Ishikawa (cell line): Measurements from ENCODE around the gene TMEM131.

Source experiments
- CEBPB ChIP-seq: IDR thresholded peaks from 2 replicates; pipeline ENCODE4 v1.6.1; 2012
- CREB1 ChIP-seq: IDR thresholded peaks from 2 replicates; pipeline ENCODE4 v1.6.1; 2012; ENCODE audit warnings: low read depth
- EGR1 ChIP-seq: IDR thresholded peaks from 2 replicates; pipeline ENCODE4 v1.6.1; 2012
- EP300 ChIP-seq: IDR thresholded peaks from 2 replicates; pipeline ENCODE4 v1.6.1; 2012; ENCODE audit warnings: borderline replicate concordance
- FOXM1 ChIP-seq: IDR thresholded peaks from 2 replicates; pipeline ENCODE4 v1.6.1; 2012; ENCODE audit warnings: low read depth, borderline replicate concordance
- NFIC ChIP-seq: IDR thresholded peaks from 2 replicates; pipeline ENCODE4 v1.6.1; 2012
- RAD21 ChIP-seq: IDR thresholded peaks from 2 replicates; pipeline ENCODE4 v1.6.1; 2012; ENCODE audit warnings: low read depth
- REST ChIP-seq: IDR thresholded peaks from 2 replicates; pipeline ENCODE4 v1.6.1; 2012; ENCODE audit warnings: low read depth, mild to moderate bottlenecking
- TAF1 ChIP-seq: IDR thresholded peaks from 2 replicates; pipeline ENCODE4 v1.6.1; 2012; ENCODE audit warnings: low read depth, mild to moderate bottlenecking
- TCF12 ChIP-seq: IDR thresholded peaks from 2 replicates; pipeline ENCODE4 v1.6.1; 2012; ENCODE audit warnings: low read depth
- TEAD4 ChIP-seq: IDR thresholded peaks from 2 replicates; pipeline ENCODE4 v1.6.1; 2012
- YY1 ChIP-seq: IDR thresholded peaks from 2 replicates; pipeline ENCODE4 v1.6.1; 2012; ENCODE audit warnings: low read depth
- ZBTB7A ChIP-seq: IDR thresholded peaks from 2 replicates; pipeline ENCODE4 v1.6.1; 2012; ENCODE audit warnings: low read depth
- TF ChIP-seq, protein P1 (sequence below): IDR thresholded peaks from 2 replicates; pipeline ENCODE4 v1.6.1; 2012
- TF ChIP-seq, protein P2 (sequence below): IDR thresholded peaks from 2 replicates; pipeline ENCODE4 v1.6.1; 2012

The TMEM131 gene

DNA sequence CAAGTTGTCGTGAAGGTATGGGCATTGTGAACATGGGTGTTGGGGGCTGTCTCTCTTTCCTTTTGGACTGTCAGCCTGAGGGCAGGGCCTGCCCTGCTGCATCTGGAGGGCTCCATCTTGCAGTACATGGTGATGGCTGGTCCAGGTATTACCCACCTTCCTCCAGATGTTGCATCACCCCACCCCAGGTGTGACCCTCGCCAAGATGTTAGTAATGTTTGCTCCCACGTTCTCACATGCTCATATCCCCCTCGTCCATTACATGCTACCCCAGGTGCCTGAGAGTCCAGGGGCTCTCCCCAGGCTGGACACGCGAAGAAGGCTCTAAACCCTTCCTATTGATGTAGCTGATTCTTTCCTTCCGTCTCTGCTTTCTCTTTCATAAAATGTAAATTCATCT lies 268.5 kb downstream of the TMEM131 start:
- TF ChIP-seq CREB1 (no peak), EP300 (no peak), CEBPB (no peak), TAF1 (no peak), ZBTB7A (no peak), REST (no peak), TCF12 (no peak), YY1 (no peak), TEAD4 (no peak), RAD21 (no peak)
- TF ChIP-seq, protein P1, sequence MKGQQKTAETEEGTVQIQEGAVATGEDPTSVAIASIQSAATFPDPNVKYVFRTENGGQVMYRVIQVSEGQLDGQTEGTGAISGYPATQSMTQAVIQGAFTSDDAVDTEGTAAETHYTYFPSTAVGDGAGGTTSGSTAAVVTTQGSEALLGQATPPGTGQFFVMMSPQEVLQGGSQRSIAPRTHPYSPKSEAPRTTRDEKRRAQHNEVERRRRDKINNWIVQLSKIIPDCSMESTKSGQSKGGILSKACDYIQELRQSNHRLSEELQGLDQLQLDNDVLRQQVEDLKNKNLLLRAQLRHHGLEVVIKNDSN = no peak
- TF ChIP-seq, protein P2, sequence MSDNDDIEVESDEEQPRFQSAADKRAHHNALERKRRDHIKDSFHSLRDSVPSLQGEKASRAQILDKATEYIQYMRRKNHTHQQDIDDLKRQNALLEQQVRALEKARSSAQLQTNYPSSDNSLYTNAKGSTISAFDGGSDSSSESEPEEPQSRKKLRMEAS = no peak

GRCh38 chr2:97726261-97727064 lies 269.3 kb downstream of the TMEM131 start:
- TF ChIP-seq YY1 = no peak

DNA sequence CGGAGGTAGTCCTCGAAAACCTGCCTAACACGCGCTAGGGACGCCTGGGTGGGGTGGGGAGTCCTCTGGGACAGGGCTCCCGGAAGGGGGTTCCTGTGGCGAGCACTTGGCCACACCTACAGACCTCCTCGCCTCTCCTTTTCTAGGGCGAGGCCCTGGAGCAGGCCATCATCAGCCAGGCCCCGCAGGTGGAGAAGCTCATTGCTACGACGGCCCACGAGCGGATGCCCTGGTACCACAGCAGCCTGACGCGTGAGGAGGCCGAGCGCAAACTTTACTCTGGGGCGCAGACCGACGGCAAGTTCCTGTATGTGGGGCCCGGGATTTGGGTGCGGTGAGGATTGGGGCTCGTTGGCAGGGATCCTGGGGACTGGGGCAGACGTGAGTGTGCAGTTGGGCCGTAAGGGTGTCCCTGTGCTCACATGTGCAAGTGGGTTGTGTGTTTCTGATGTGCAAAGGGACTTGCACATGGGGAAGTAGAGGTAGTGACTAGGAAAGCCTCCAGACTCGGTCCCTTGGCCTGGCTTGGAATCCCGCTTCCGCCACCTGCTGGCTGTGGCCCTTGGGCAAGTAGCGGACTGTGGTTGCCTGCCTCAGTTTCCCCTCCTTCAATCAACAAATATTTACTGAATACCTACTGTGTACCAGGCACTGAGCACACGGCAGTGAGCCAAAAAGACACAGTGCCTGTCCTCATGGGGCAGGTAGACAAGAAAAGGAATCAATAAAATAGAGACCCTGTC lies 270.6 kb downstream of the TMEM131 start:
- TF ChIP-seq YY1 = no peak
- no peak for TF ChIP-seq TAF1
- no peak for TF ChIP-seq RAD21
- TF ChIP-seq FOXM1 = no peak
- no peak for TF ChIP-seq EP300
- no peak for TF ChIP-seq EGR1
- no peak for TF ChIP-seq TCF12
- no peak for TF ChIP-seq CEBPB
- TF ChIP-seq, protein P2 = no peak
- TF ChIP-seq CREB1 = no peak
- no peak for TF ChIP-seq REST
- no peak for TF ChIP-seq ZBTB7A
- TF ChIP-seq, protein P1 = no peak
- no peak for TF ChIP-seq TEAD4
- TF ChIP-seq NFIC = no peak

GRCh38 chr2:97724501-97724900 lies 271.2 kb downstream of the TMEM131 start:
- TF ChIP-seq NFIC (no peak), EGR1 (no peak), CEBPB (no peak), REST (no peak), ZBTB7A (no peak), YY1 (no peak), FOXM1 (no peak), EP300 (no peak), TCF12 (no peak), RAD21 (no peak), CREB1 (no peak), TAF1 (no peak), TEAD4 (no peak)
- TF ChIP-seq, protein P1 = no peak
- TF ChIP-seq, protein P2 = no peak
